ENCODE results near the gene FOXN3.

DNA sequence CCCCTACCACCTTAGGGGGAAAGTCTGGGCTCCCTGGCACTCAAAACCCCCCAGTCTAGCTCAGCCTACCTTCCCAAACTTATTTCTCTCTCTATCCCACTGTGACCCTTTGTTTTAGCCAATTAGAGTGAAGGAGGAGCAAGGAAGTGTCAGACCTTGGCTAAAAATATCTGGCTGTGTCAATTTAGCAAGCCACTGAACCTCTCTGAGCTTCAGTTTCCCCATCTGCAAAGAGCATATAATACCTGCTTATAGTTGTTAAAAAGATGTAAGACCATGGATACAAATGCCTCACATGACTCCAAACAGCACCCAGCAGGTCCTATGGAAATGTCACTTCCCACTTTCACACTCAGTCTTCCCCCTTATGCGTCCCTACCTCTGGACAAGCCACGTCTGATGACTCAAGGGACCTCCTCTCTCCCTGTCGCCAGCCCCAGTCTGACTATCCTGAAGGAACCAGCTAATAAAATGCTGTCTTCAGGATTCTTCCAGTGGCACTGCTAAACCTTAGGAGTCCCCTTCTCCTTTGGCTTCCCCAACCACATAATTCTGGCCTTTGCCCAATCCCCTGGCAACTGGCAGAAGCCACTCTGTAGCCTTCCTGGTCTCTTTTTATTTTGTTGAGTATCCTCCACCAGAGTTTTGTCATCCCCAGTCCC, 19.3 kb downstream of the FOXN3 start:
- TF ChIP-seq, protein P1, sequence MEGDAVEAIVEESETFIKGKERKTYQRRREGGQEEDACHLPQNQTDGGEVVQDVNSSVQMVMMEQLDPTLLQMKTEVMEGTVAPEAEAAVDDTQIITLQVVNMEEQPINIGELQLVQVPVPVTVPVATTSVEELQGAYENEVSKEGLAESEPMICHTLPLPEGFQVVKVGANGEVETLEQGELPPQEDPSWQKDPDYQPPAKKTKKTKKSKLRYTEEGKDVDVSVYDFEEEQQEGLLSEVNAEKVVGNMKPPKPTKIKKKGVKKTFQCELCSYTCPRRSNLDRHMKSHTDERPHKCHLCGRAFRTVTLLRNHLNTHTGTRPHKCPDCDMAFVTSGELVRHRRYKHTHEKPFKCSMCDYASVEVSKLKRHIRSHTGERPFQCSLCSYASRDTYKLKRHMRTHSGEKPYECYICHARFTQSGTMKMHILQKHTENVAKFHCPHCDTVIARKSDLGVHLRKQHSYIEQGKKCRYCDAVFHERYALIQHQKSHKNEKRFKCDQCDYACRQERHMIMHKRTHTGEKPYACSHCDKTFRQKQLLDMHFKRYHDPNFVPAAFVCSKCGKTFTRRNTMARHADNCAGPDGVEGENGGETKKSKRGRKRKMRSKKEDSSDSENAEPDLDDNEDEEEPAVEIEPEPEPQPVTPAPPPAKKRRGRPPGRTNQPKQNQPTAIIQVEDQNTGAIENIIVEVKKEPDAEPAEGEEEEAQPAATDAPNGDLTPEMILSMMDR (IDR thresholded peaks at IDR 0.05): no peak
- no peak for TF ChIP-seq POLR2A (IDR thresholded peaks at IDR 0.05)
